Astrocyte (in vitro differentiated cells and primary cell): ENCODE measurements around the gene TMEM14A. TPM values are rescaled to one million over a fixed set of nuclear protein-coding genes. Genes with fewer than 3 reads are reported as not detected.

Experiments used
- DNase-seq: peaks from one replicate; pipeline ENCODE4 v3.0.0-alpha.2; 2010; ENCODE audit warnings: low read depth
- FAIRE-seq: peaks from 2 replicates; lab custom pipeline; 2011; peaks lifted over from hg19 to GRCh38; lab: Jason Lieb, UNC
- H2AFZ ChIP-seq: 2 replicates; pipeline ENCODE4 v1.6.0; 2012; ENCODE audit warnings: low read depth, low read length, inconsistent platforms
- H3K27ac ChIP-seq: 2 replicates; pipeline ENCODE4 v1.5.1; 2011; ENCODE audit warnings: low read depth, low read length, inconsistent platforms
- H3K27me3 ChIP-seq: 2 replicates; pipeline ENCODE4 v1.6.0; 2011; ENCODE audit warnings: low read length, inconsistent platforms; ENCODE audit not compliant: insufficient read depth
- H3K36me3 ChIP-seq: 2 replicates; pipeline ENCODE4 v1.5.1; 2011; ENCODE audit warnings: low read length, inconsistent platforms; ENCODE audit not compliant: insufficient read depth
- H3K4me1 ChIP-seq: 2 replicates; pipeline ENCODE4 v1.5.1; 2011; ENCODE audit warnings: low read length, inconsistent platforms; ENCODE audit not compliant: insufficient read depth
- H3K4me2 ChIP-seq: 2 replicates; pipeline ENCODE4 v1.6.0; 2012; ENCODE audit warnings: low read length, inconsistent platforms
- H3K4me3 ChIP-seq: 2 replicates; pipeline ENCODE4 v1.5.1; 2011; ENCODE audit warnings: low read depth, mild to moderate bottlenecking, low read length, inconsistent platforms; ENCODE audit not compliant: insufficient read depth
- H3K79me2 ChIP-seq: 2 replicates; pipeline ENCODE4 v1.6.0; 2012; ENCODE audit warnings: mild to moderate bottlenecking, low read length, inconsistent platforms; ENCODE audit not compliant: insufficient read depth
- H3K9ac ChIP-seq: 2 replicates; pipeline ENCODE4 v1.6.0; 2012; ENCODE audit warnings: mild to moderate bottlenecking, low read length, inconsistent platforms
- H3K9me3 ChIP-seq: 2 replicates; pipeline ENCODE4 v1.5.1; 2012; ENCODE audit warnings: low read depth, mild to moderate bottlenecking, low read length, inconsistent platforms; ENCODE audit not compliant: insufficient read depth
- H4K20me1 ChIP-seq: 2 replicates; pipeline ENCODE4 v1.6.0; 2012; ENCODE audit warnings: low read length, inconsistent platforms; ENCODE audit not compliant: insufficient read depth
- H3K27ac Mint-ChIP-seq: one replicate; pipeline ENCODE4 v1.8.0; 2021; ENCODE audit warnings: mild to moderate bottlenecking, mixed read lengths; ENCODE audit not compliant: unreplicated experiment
- H3K27me3 Mint-ChIP-seq: one replicate; pipeline ENCODE4 v1.8.0; 2021; ENCODE audit warnings: low read depth, mixed read lengths; ENCODE audit not compliant: unreplicated experiment
- H3K36me3 Mint-ChIP-seq: one replicate; pipeline ENCODE4 v1.8.0; 2021; ENCODE audit warnings: low read depth, mixed read lengths; ENCODE audit not compliant: unreplicated experiment
- H3K4me1 Mint-ChIP-seq: one replicate; pipeline ENCODE4 v1.8.0; 2021; ENCODE audit warnings: low read depth, mixed read lengths; ENCODE audit not compliant: unreplicated experiment
- H3K4me3 Mint-ChIP-seq: one replicate; pipeline ENCODE4 v1.8.0; 2021; ENCODE audit warnings: mild to moderate bottlenecking, moderate library complexity, mixed read lengths; ENCODE audit not compliant: unreplicated experiment
- H3K9me3 Mint-ChIP-seq: one replicate; pipeline ENCODE4 v1.8.0; 2021; ENCODE audit warnings: mild to moderate bottlenecking, mixed read lengths; ENCODE audit not compliant: unreplicated experiment
- EZH2 ChIP-seq: IDR thresholded peaks from 2 replicates; pipeline ENCODE4 v1.6.1; 2012; ENCODE audit warnings: mild to moderate bottlenecking, low read length, inconsistent platforms; ENCODE audit not compliant: insufficient read depth
- total RNA-seq: library from RNA; stranded (reverse); gene quantifications from 2 replicates; pipeline ENCODE4 v1.2.1, GENCODE V29; 2021
- TF ChIP-seq, protein P1 (sequence below): IDR thresholded peaks from 2 replicates; pipeline ENCODE4 v1.5.1; 2011; ENCODE audit warnings: low read depth, mild to moderate bottlenecking, inconsistent platforms, low read length, moderate library complexity; ENCODE audit not compliant: insufficient read depth

Gene TMEM14A
- total RNA-seq, 1 donor from 2014 or later, result 29.7 TPM

DNA sequence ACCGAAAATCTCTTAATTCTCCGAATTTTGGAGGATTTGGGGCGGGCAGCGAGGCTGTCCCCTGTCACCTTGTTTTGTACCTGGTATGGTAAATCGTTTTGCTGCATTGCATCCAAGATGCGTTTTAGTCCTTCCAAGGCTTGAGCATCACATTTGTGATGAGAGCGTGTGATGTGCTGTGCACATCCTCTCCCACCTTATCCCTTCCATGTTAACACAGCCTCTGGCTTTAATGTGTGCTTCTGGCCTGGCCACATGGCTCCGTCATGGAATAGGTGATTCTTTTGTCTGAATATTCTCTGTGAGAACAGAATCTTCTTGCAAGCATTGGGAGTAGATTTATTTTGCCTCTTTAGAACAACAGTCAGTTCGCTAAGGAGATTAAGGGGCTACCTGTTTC, 763 bp downstream of the TMEM14A start:
- no peak overlapping the region for H3K27ac Mint-ChIP-seq
- H2AFZ ChIP-seq, result peak overlapping the region; percentile 85
- no peak for FAIRE-seq

GRCh38 chr6:52672412-52673025, 1.6 kb downstream of the TMEM14A start:
- peak overlapping the region; percentile 27 for H3K4me3 Mint-ChIP-seq
- peaks cover 14% of the 10 kb centered on the region for H3K4me1 Mint-ChIP-seq
- Histone ChIP-seq H2AFZ (no peak overlapping the region), H3K9me3 (no peaks in the 10 kb centered on the region), H3K27me3 (no peaks in the 10 kb centered on the region), H3K4me3 (no peak overlapping the region), H3K36me3 (peaks cover 3% of the 10 kb centered on the region), H3K4me1 (peaks cover 10% of the 10 kb centered on the region), H4K20me1 (no peaks in the 10 kb centered on the region), H3K9ac (no peak overlapping the region), H3K4me2 (peak overlapping the region; percentile 87), H3K27ac (no peak overlapping the region), H3K79me2 (no peaks in the 10 kb centered on the region)
- no peaks in the 10 kb centered on the region for H3K27me3 Mint-ChIP-seq
- DNase-seq, result peak; percentile 11
- H3K9me3 Mint-ChIP-seq, result peaks cover 5% of the 10 kb centered on the region
- H3K27ac Mint-ChIP-seq, result no peak overlapping the region
- TF ChIP-seq EZH2, result no peak
- TF ChIP-seq, protein P1, sequence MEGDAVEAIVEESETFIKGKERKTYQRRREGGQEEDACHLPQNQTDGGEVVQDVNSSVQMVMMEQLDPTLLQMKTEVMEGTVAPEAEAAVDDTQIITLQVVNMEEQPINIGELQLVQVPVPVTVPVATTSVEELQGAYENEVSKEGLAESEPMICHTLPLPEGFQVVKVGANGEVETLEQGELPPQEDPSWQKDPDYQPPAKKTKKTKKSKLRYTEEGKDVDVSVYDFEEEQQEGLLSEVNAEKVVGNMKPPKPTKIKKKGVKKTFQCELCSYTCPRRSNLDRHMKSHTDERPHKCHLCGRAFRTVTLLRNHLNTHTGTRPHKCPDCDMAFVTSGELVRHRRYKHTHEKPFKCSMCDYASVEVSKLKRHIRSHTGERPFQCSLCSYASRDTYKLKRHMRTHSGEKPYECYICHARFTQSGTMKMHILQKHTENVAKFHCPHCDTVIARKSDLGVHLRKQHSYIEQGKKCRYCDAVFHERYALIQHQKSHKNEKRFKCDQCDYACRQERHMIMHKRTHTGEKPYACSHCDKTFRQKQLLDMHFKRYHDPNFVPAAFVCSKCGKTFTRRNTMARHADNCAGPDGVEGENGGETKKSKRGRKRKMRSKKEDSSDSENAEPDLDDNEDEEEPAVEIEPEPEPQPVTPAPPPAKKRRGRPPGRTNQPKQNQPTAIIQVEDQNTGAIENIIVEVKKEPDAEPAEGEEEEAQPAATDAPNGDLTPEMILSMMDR, result no peak
- FAIRE-seq, result no peak
- peaks cover 2% of the 10 kb centered on the region for H3K36me3 Mint-ChIP-seq

More for the DNA sequence above, 763 bp downstream of the TMEM14A start:
- no peak for TF ChIP-seq EZH2
- TF ChIP-seq, protein P1, result no peak
- Mint-ChIP-seq H3K27me3 (no peaks in the 10 kb centered on the region), H3K9me3 (peaks cover 5% of the 10 kb centered on the region), H3K4me1 (peaks cover 16% of the 10 kb centered on the region), H3K4me3 (peak overlapping the region; percentile 91), H3K36me3 (peaks cover 2% of the 10 kb centered on the region)
- Histone ChIP-seq H3K27ac (no peak overlapping the region), H4K20me1 (no peaks in the 10 kb centered on the region), H3K79me2 (no peaks in the 10 kb centered on the region), H3K9me3 (no peaks in the 10 kb centered on the region), H3K9ac (peak overlapping the region; percentile 68), H3K4me2 (peak overlapping the region; percentile 87), H3K27me3 (no peaks in the 10 kb centered on the region), H3K4me1 (peaks cover 10% of the 10 kb centered on the region), H3K36me3 (peaks cover 6% of the 10 kb centered on the region), H3K4me3 (peak overlapping the region; percentile 77)
- no peak for DNase-seq

DNA sequence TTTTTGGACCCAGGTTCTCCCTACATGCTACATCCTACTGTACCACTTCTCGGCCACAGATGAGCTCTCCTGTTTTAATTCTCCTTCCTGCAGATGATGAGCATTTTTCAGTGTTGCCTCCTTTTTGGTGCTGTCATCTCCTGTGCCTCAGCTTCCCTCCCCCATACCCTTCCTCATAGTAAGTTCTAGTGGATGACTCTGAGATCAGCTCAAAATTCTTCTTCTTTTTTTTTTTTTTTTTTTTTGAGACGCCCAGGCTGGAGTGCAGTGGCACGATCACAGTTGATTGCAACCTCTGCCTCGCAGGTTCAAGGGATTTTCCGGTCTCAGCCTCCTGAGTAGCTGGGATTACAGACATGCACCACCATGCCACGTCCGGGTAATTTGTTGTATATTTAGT, 3.8 kb downstream of the TMEM14A start:
- Histone ChIP-seq H3K4me2 (no peak overlapping the region), H2AFZ (no peak overlapping the region), H3K27ac (no peak overlapping the region), H4K20me1 (no peaks in the 10 kb centered on the region), H3K27me3 (no peaks in the 10 kb centered on the region), H3K79me2 (no peaks in the 10 kb centered on the region), H3K4me1 (peaks cover 10% of the 10 kb centered on the region), H3K4me3 (no peak overlapping the region), H3K9me3 (no peaks in the 10 kb centered on the region), H3K9ac (no peak overlapping the region), H3K36me3 (no peaks in the 10 kb centered on the region)
- no peak for TF ChIP-seq EZH2
- TF ChIP-seq, protein P1, result no peak
- Mint-ChIP-seq H3K4me1 (peaks cover 14% of the 10 kb centered on the region), H3K9me3 (peaks cover 5% of the 10 kb centered on the region), H3K27me3 (no peaks in the 10 kb centered on the region), H3K4me3 (no peak overlapping the region), H3K36me3 (peaks cover 6% of the 10 kb centered on the region), H3K27ac (no peak overlapping the region)
- no peak for FAIRE-seq
- DNase-seq, result no peak
